ENCODE results near the gene PEX11G.

Gene PEX11G

DNA sequence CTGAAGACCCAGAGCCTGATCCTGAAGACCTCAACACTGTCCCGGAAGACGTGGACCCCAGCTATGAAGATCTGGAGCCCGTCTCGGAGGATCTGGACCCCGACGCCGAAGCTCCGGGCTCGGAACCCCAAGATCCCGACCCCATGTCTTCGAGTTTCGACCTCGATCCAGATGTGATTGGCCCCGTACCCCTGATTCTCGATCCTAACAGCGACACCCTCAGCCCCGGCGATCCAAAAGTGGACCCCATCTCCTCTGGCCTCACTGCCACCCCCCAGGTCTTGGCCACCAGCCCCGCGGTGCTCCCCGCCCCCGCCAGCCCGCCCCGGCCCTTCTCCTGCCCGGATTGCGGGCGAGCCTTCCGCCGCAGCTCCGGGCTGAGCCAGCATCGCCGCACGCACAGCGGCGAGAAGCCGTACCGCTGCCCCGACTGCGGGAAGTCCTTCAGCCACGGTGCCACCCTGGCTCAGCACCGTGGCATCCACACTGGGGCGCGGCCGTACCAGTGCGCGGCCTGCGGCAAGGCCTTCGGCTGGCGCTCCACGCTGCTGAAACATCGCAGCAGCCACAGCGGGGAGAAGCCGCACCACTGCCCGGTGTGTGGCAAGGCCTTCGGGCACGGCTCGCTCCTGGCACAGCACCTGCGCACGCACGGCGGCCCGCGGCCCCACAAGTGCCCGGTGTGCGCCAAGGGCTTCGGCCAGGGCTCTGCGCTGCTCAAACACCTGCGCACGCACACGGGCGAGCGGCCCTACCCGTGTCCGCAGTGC lies 30.7 kb upstream of the PEX11G start:
- TF ChIP-seq, protein P1, sequence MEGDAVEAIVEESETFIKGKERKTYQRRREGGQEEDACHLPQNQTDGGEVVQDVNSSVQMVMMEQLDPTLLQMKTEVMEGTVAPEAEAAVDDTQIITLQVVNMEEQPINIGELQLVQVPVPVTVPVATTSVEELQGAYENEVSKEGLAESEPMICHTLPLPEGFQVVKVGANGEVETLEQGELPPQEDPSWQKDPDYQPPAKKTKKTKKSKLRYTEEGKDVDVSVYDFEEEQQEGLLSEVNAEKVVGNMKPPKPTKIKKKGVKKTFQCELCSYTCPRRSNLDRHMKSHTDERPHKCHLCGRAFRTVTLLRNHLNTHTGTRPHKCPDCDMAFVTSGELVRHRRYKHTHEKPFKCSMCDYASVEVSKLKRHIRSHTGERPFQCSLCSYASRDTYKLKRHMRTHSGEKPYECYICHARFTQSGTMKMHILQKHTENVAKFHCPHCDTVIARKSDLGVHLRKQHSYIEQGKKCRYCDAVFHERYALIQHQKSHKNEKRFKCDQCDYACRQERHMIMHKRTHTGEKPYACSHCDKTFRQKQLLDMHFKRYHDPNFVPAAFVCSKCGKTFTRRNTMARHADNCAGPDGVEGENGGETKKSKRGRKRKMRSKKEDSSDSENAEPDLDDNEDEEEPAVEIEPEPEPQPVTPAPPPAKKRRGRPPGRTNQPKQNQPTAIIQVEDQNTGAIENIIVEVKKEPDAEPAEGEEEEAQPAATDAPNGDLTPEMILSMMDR (IDR thresholded peaks at IDR 0.05; ENCODE audit: borderline replicate concordance, insufficient read depth, low read depth, low read length) = no peak
- H3K4me3 ChIP-seq (ENCODE audit: low read depth, low read length) = no peak overlapping the region

DNA sequence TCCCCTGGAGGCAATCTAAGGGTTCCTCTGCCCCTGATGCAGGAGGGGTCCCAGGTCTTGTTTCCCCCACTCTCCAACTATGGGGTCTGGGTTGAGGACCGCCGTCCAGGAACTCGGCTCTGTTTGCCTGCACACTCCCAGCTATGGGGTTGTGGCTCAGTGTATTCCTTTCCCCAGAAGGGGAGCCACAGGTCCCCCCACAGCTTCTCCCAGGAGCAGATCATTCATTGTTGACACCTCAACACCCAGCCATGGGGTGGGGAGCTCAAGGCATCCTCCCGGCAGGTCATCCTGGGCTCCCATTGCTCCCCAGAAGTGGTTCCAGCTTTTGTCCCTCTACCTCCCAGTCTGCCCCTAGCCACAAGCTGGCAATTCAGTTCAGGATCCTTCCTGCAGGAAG lies 28.0 kb upstream of the PEX11G start:
- TF ChIP-seq, protein P1 (IDR thresholded peaks at IDR 0.05; ENCODE audit: borderline replicate concordance, insufficient read depth, low read depth, low read length) = no peak
- H3K4me3 ChIP-seq (ENCODE audit: low read depth, low read length) = no peak overlapping the region

DNA sequence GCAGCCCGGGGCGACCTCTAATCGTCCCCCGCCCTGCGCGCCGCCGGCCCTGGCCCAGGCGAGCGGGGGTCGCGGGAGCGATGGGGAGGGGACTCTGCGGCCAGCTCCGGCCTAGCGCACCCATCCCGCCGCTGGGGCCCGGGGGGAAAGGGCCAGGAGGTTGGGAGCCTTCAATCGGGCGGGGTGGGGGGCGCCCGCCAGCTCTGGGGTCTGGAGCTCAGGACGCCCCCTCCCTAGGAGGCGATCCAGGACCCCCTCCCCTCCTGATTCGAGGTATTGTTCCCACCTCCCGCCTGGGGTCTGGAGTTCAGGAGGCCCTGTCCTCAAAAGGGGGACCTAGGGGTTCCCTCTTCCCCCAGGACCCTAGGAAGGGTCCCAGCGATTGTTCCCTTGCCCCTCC lies 27.5 kb upstream of the PEX11G start:
- peak overlapping the region; percentile 43 for H3K4me3 ChIP-seq (ENCODE audit: low read depth, low read length)
- TF ChIP-seq, protein P1 (IDR thresholded peaks at IDR 0.05; ENCODE audit: borderline replicate concordance, insufficient read depth, low read depth, low read length) = no peak

DNA sequence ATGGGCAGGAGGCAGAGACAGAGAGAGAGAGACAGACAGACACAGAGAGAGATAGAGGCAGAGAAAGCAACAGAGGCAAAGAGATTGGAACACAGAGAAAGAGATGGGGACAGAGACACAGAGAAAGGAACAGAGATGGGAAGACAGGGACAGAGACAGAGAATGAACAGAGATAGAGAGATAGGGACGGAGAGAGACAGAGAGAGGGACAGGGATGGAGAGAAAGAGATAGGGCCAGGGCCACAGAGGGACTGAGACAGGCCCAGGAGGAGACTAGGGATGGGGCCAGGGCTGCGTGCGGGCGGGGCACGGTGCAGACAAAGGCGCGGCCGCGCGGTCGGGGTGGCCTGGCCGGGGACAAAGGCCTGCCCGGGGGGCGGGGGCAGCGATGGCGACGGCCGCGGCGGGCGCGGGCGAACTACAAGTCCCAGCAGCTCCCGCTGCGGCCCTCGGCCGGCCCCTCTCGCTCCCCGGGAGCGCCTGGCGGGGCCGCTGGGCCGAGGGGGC lies 26.9 kb upstream of the PEX11G start, which contains the start of gene ZNF358:
Gene ZNF358, plus strand, starts transcription at position 459 of the 507 bp plus-strand sequence. CDS start 3,140 bp downstream, outside the sequence.
- peak within 1 kb of the TSS; percentile 43 for H3K4me3 ChIP-seq (ENCODE audit: low read depth, low read length)
- TF ChIP-seq, protein P1 (IDR thresholded peaks at IDR 0.05; ENCODE audit: borderline replicate concordance, insufficient read depth, low read depth, low read length) = no peak

DNA sequence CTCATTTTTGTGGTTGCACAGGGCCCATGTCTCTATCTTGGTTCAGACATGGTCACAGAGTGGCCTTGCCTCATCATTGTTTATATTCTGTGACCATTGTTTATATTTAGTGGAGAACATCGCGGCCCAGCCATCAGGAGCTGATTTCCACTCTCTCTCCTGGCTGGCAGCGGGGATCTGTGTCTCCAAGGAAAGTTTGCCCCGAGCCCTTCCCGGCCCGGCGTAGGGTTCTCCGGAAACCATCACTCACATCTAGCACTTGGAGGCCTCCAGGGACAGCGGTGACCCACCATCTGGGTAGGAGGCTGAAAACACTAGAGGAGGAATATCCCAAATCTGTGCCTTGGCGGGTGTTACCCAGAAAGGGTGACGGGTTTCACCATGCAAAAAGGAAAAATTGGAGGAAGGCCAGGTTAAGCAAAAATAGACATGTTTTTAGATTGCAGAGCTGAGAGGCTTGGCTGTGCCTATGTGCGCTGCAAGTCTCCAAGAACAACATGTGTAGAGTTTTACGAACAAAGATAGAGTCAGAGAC lies 26.3 kb upstream of the PEX11G start:
- no peak overlapping the region for H3K4me3 ChIP-seq (ENCODE audit: low read depth, low read length)
- TF ChIP-seq, protein P1 (IDR thresholded peaks at IDR 0.05; ENCODE audit: borderline replicate concordance, insufficient read depth, low read depth, low read length) = no peak

DNA sequence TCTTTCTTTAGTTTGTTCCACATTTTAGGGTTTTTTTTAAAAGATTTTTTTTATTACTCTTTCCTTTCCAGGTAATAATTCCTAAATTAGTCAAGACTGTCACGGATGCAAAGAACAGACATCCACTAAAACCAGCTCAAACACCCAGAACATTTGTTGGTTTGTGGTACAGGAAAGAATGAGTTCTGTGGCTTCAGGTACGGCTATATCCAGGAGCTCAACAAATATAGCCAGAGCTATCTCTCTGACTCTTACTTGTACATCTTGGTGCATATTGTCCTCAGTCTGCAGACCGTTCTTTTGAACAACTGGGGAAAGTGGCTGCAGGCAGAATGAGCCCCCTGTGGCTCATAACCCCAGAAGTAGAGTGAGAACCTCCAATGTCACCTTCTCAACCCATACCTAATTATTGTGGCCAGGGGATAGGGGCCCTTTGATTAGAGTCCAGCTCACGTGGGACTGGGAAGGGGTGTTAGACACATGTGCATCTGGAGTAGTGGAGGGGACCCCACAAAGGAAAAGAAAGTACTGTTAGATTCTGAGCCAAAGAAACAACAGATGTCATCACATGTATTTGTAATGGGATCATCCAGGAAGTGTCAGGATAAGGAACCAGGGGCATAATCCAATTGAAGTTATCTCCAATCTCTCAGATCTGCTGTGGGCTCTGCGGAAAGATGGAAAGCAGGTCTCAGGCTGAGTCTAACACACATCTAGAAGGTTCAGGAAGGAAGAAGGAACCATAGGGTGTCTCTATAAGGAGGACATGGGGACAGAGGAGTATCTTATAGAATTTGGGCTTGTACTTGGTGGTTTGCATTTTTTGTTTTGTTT lies 25.2 kb upstream of the PEX11G start:
- no peak overlapping the region for H3K4me3 ChIP-seq (ENCODE audit: low read depth, low read length)
- TF ChIP-seq, protein P1 (IDR thresholded peaks at IDR 0.05; ENCODE audit: borderline replicate concordance, insufficient read depth, low read depth, low read length) = no peak
